Stimulated activated CD8-positive, alpha-beta memory T cell treated with anti-CD3 and anti-CD28 coated beads, Interleukin-2, amount 100 ng/mL, for 48 hours (primary cell): ENCODE results near the gene ZFP3.
A peak's percentile ranks its signal among the peaks of the same experiment; 100 is the strongest.
"Not testable (repeated sequence)": the region's sequence is repeated elsewhere in the genome, so short reads cannot be mapped to it uniquely, and the experiment has no call there.

Source experiments
- DNase-seq, 2 donors: peaks; one replicate each; pipeline ENCODE4 v3.0.0-alpha.2; 2020; ENCODE audit warnings: low read depth in 2 of 2

ZFP3 gene

GRCh38 chr17:5078106-5079028, at the start of gene ZFP3:
TSS of gene ZFP3 (plus strand) at chr17:5078467. CDS start at chr17:5091505, 13,038 bp downstream.
- peak; percentile 64 to 73 for DNase-seq

- DNase-seq, result not testable (repeated sequence)
Measured at GRCh38 chr17:5030168-5030567, 48.1 kb upstream of the ZFP3 start.

GRCh38 chr17:5031365-5032082, 46.7 kb upstream of the ZFP3 start:
- peak; percentile 75 to 76 for DNase-seq

- DNase-seq, result no peak
Measured at GRCh38 chr17:5032865-5033264, 45.4 kb upstream of the ZFP3 start.

DNA sequence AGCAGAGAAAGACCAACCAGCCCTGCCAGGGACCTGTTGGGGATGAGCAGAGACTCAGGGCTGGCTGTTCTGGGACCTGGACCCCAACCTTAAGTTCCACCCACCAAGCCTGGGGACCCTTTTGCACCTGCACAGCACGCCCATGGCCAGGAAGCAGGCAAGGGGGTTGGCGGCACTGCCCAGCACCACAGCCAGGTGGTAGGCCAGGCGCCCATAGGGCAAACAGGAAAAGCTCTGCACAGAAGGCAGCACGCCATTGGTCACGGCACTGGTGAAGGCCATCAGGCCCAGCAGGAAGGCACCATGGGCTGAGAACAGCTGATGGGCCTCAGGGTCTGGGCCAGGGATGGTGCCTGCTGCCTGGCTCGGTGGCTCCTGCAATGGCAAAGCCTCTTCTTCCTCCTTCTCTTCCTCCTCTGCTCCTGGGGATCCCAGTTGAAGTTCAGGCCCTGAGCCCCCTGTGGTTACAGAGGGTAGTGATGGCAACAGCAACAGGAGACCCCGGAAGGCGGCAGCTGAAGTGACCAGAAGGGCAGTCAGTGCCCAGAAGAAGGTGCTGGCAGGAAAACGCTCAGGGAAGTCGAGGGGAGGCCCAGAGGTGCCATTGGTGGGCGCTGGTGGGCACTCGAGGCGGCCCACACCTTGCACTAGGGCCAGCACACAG, 44.8 kb upstream of the ZFP3 start:
- DNase-seq, result no peak

DNA sequence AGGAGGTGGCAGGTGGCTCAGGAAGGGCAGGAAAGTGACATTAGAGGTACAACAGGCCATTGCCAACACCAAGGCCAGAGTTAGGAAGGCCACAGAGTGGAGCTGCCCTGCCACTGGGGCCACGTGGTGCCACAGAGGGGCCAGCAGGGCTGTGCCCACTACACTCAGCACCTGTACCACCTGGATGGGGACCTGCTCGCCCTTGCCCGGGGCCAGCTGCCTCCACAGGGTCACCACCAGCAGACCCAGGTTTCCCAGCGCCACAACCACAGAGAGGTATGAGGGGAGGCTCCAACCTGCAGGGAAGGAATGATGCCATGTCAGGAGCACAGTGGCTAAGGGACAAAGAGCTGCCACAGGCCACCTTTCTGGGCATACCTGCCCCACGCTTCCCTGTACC, 44.2 kb upstream of the ZFP3 start:
- DNase-seq, result no peak

DNA sequence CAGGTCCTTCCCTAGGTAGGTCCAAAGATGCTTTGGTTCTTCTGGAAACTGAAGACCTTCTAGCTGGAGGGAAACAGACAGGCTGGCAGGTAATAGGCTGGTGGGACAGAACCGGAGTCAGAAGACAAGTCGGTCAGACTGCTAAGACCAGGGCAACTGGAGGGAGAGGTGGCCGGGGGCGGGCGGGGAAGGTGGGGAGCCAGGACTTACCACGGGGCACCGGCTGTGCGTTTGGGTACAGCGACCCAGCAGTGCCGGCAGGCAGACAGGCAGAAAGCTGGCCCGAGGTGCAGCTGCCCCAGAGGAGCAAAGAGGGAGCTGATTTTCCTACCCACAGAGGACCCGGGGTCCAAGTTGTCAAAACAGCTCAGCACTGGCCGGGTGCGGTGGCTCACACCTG, 43.6 kb upstream of the ZFP3 start:
- DNase-seq, result no peak

DNA sequence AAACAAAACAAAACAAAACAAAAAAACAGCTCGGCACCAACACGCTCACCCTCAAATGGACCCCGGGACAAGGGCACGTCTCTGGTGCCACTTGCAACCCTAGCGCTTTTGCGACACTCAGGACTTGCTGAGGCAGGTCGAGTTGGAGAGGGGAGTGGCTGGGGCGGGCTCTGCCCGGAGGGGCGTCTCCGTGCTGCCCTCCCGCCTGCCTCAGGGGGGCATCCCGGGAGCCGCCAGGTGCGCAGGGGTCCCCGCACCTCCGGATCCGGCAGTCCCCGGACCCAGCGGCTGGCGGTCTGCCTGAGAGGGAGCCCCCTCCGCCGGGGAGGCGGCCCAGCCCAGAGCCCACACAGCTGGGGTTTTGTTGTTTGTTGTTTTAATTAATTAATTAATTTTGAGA, 43.0 kb upstream of the ZFP3 start, which contains the start of gene SLC52A1:
Gene SLC52A1, minus strand, starts transcription at position 112 of the 400 bp plus-strand sequence. CDS start 820 bp downstream, outside the sequence.
- no peak for DNase-seq

- DNase-seq, result no peak
Measured at GRCh38 chr17:5042157-5043022, 35.9 kb upstream of the ZFP3 start.

- DNase-seq, result no peak
Measured at GRCh38 chr17:5043524-5043923, 34.7 kb upstream of the ZFP3 start.

DNA sequence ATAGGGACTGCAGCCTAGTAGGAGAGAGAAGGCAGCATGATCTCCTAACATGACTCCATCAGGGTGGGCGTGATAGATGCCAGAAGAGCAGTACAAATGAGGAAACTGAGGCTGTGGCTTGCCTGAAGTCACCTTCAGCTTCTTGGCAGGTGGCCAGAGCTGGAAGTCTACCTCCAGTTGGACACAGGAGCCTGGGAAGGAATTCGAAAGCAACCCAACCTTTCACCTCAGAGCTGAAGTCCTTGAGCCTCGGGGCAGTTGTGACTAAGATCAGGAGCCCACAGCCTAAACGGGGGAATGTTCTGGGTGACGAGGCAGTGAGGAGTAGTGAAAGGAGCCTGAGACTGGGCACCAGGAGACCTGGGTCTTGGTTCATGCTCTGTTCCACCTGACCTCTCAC, 33.6 kb upstream of the ZFP3 start:
- no peak for DNase-seq

DNA sequence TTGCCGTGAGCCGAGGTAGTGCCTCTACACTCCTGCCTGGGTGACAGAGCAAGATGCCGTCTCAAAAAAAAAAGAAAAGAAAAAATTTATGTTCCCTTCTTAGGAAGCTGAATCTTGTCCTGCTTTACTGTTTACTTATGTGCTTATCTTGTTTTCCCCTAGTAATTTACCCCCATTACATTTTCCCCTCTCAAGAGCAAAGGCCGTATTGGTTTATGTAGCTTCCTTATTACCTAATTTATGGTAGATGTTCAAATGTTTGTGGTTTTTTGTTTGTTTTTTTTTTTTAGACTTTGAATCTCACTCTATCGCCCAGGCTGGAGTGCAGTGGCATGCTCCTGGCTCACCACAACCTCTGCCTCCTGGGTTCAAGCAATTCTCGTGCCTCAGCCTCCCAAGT, 32.8 kb upstream of the ZFP3 start:
- no peak for DNase-seq

GRCh38 chr17:5047446-5047845, 30.8 kb upstream of the ZFP3 start:
- no peak for DNase-seq

- no peak for DNase-seq
Measured at GRCh38 chr17:5049314-5049841, 28.9 kb upstream of the ZFP3 start.

GRCh38 chr17:5050278-5050677, 28.0 kb upstream of the ZFP3 start:
- no peak for DNase-seq

GRCh38 chr17:5055543-5055942, 22.7 kb upstream of the ZFP3 start:
- no peak for DNase-seq

- DNase-seq, result no peak
Measured at GRCh38 chr17:5065227-5065744, 13.0 kb upstream of the ZFP3 start.

- DNase-seq, result no peak
Measured at GRCh38 chr17:5068236-5068635, 10.0 kb upstream of the ZFP3 start.

DNA sequence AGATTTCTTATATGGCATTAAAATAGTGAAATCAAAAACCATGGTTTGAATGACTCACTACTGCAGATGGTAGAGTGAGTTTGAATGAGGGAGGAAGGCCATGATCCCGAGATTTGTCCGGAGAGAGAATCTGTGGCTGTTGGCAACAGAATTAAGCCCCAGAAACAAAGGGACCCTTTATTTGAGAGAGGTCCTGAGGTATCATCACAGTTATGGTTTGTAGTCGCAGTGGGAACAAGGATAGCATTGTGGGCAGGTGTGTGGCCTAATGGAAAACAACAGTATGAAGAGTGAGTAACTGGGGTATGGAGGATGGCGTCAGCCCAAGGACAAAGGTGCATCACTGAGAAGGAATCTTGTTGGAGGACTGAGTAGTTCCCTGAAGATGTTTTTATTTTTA, 8.5 kb upstream of the ZFP3 start:
- no peak for DNase-seq

- not testable (repeated sequence) for DNase-seq
Measured at GRCh38 chr17:5075472-5075871, 2.8 kb upstream of the ZFP3 start.

- DNase-seq, result not testable (repeated sequence)
Measured at GRCh38 chr17:5077275-5077674, 992 bp upstream of the ZFP3 start.
